HEK293 (cell line): Measurements from ENCODE around the gene ISG20L2.

Experiments
- TSHZ1 ChIP-seq: fragments of 450-650 bp; formaldehyde crosslinking; IDR thresholded peaks from 2 replicates; pipeline ENCODE4 v1.5.1; 2016; ENCODE audit warnings: missing biosample characterization, missing genetic modification characterization, borderline replicate concordance
- ZNF121 ChIP-seq: fragments of 450-650 bp; formaldehyde crosslinking; IDR thresholded peaks from 2 replicates; pipeline ENCODE4 v1.5.1; 2016; ENCODE audit warnings: missing biosample characterization, missing genetic modification characterization
- ZNF140 ChIP-seq: fragments of 450-650 bp; formaldehyde crosslinking; IDR thresholded peaks from 2 replicates; pipeline ENCODE4 v1.5.1; 2016; ENCODE audit warnings: missing biosample characterization, missing genetic modification characterization
- ZNF571 ChIP-seq: fragments of 450-650 bp; formaldehyde crosslinking; IDR thresholded peaks from 2 replicates; pipeline ENCODE4 v1.5.0; 2017; ENCODE audit warnings: missing biosample characterization, missing genetic modification characterization
- ZNF600 ChIP-seq: fragments of 450-650 bp; formaldehyde crosslinking; IDR thresholded peaks from 2 replicates; pipeline ENCODE4 v1.5.1; 2016; ENCODE audit warnings: missing biosample characterization, missing genetic modification characterization
- ZNF701 ChIP-seq: fragments of 450-650 bp; formaldehyde crosslinking; IDR thresholded peaks from 2 replicates; pipeline ENCODE4 v1.5.1; 2016; ENCODE audit warnings: missing biosample characterization, missing genetic modification characterization
- TF ChIP-seq, protein P1 (sequence below): fragments of 450-650 bp; formaldehyde crosslinking; IDR thresholded peaks from 2 replicates; pipeline ENCODE4 v1.5.1; 2016; ENCODE audit warnings: missing biosample characterization, missing genetic modification characterization, low read depth
- TF ChIP-seq, protein P2 (sequence below): fragments of 450-650 bp; formaldehyde crosslinking; IDR thresholded peaks from 2 replicates; pipeline ENCODE4 v1.5.1; 2016; ENCODE audit warnings: missing biosample characterization, missing genetic modification characterization

- TF ChIP-seq ZNF701 (tag by site-specific recombination) (no peak), ZNF140 (tag by site-specific recombination) (no peak), ZNF571 (tag by site-specific recombination) (no peak), ZNF600 (tag by site-specific recombination) (peak; percentile 89), TSHZ1 (tag by site-specific recombination) (no peak), ZNF121 (no peak)
- TF ChIP-seq, protein P1, sequence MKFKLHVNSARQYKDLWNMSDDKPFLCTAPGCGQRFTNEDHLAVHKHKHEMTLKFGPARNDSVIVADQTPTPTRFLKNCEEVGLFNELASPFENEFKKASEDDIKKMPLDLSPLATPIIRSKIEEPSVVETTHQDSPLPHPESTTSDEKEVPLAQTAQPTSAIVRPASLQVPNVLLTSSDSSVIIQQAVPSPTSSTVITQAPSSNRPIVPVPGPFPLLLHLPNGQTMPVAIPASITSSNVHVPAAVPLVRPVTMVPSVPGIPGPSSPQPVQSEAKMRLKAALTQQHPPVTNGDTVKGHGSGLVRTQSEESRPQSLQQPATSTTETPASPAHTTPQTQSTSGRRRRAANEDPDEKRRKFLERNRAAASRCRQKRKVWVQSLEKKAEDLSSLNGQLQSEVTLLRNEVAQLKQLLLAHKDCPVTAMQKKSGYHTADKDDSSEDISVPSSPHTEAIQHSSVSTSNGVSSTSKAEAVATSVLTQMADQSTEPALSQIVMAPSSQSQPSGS = no peak
- TF ChIP-seq, protein P2, sequence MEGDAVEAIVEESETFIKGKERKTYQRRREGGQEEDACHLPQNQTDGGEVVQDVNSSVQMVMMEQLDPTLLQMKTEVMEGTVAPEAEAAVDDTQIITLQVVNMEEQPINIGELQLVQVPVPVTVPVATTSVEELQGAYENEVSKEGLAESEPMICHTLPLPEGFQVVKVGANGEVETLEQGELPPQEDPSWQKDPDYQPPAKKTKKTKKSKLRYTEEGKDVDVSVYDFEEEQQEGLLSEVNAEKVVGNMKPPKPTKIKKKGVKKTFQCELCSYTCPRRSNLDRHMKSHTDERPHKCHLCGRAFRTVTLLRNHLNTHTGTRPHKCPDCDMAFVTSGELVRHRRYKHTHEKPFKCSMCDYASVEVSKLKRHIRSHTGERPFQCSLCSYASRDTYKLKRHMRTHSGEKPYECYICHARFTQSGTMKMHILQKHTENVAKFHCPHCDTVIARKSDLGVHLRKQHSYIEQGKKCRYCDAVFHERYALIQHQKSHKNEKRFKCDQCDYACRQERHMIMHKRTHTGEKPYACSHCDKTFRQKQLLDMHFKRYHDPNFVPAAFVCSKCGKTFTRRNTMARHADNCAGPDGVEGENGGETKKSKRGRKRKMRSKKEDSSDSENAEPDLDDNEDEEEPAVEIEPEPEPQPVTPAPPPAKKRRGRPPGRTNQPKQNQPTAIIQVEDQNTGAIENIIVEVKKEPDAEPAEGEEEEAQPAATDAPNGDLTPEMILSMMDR (tag by site-specific recombination) = no peak
Measured at GRCh38 chr1:156690675-156691036, 37.9 kb downstream of the ISG20L2 start.
